Measurements from ENCODE around the gene PHACTR3. TPM values are rescaled to one million over a fixed set of nuclear protein-coding genes. Genes with fewer than 3 reads are reported as not detected.

PHACTR3 gene
- total and polyA plus RNA-seq, 2 of the 8 experiments (the other 6 are each of a cell fraction or from before 2014, with no cell fraction given) = 0.05 to 0.13 TPM

DNA sequence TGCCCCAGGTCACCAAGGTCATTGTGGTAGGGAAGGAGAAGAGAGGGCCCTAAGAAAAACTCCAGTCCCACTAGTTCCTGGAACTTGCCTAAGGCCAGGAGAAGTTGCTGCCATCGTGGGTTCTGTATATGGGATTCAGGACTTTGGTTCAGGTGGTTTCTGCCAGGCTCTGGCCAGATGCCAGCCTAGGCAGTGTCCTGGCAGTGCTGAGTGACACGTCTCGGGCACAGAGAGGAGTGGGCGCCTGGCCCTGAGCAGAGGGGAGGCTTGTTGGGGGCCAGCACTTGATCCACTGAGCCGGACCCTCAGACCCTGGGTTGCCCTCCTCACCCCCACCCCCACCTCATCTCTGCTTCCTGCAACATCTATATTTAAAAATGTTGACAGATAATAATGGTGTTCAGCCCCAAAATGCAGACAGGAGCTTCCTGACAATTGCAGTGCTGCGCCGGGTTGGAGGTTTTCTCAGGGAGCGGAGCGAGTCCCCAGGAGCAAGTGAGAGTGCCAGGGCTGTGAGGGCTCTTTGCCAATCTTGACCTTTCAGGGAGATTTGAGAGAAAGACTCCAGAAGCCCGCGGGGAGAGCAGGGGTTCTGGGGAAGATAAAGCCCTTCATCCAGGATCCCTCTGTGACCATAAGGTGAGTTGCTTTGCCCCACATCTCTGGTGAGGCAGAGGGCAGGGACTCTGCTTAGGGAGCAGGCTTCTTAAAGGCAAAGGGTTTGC lies 71.9 kb downstream of the PHACTR3 start:
- H3K4me2 ChIP-seq (ENCODE audit: insufficient read depth in 1 of 2, low read depth in 2 of 2, low read length in 2 of 2) = no peak overlapping the region
- no peak overlapping the region for H4K91ac ChIP-seq (replicated peaks; ENCODE audit: insufficient read length, low read length)
- no peak overlapping the region for H3K9ac ChIP-seq (replicated peaks in 1 of 4; ENCODE audit: extremely low read depth in 1 of 4, low read depth in 3 of 4, low read length in 3 of 4)
- H2AK5ac ChIP-seq (ENCODE audit: low read depth, low read length) = no peak overlapping the region
- ChIA-PET CTCF (ENCODE audit: partially characterized antibody) (no interaction called here), POLR2A (ENCODE audit: partially characterized antibody) (no interaction called here)
- no peaks in the 10 kb centered on the region for H3K36me3 ChIP-seq (ENCODE audit: control insufficient read depth in 2 of 4, insufficient read depth in 4 of 4, low read length in 3 of 4)
- no peak overlapping the region for H2AFZ ChIP-seq (ENCODE audit: low read length)
- no peak for DNase-seq (ENCODE audit: low read depth in 1 of 2, low spot score in 2 of 2)
- no peaks in the 10 kb centered on the region for H3K79me1 ChIP-seq (ENCODE audit: low read depth, low read length)
- no peak overlapping the region for H3K56ac ChIP-seq (replicated peaks; ENCODE audit: insufficient read length, low read depth, low read length)
- no peaks in the 10 kb centered on the region for H4K20me1 ChIP-seq (replicated peaks in 1 of 2; ENCODE audit: control insufficient read depth in 1 of 2, insufficient read depth in 2 of 2, low read length in 2 of 2)
- no peak overlapping the region for H2BK12ac ChIP-seq (ENCODE audit: low read depth, low read length)
- no peaks in the 10 kb centered on the region for H3K4me1 ChIP-seq (replicated peaks in 1 of 4; ENCODE audit: control insufficient read depth in 3 of 4, insufficient read depth in 4 of 4, low read length in 3 of 4)
- H4K5ac ChIP-seq (ENCODE audit: insufficient read length, low read depth, low read length) = no peak overlapping the region
- H3K23me2 ChIP-seq (ENCODE audit: low read depth, low read length) = no peaks in the 10 kb centered on the region
- H3K27ac ChIP-seq (ENCODE audit: low read depth, low read length) = no peak overlapping the region
- no peak overlapping the region for H3K14ac ChIP-seq (ENCODE audit: insufficient read length)
- no peak overlapping the region for H2BK120ac ChIP-seq (replicated peaks; ENCODE audit: low read depth, low read length)
- no peak overlapping the region for H3K4me3 ChIP-seq (ENCODE audit: extremely low read depth in 1 of 4, insufficient read depth in 2 of 4, low read depth in 3 of 4, low read length in 4 of 4)
- no peak overlapping the region for H3K4ac ChIP-seq (replicated peaks; ENCODE audit: insufficient read length, low read depth, low read length)
- H2BK5ac ChIP-seq (ENCODE audit: low read depth, low read length) = no peak overlapping the region
- WGBS, 2 experiments (ENCODE audit: extremely low coverage in 1 of 2, insufficient coverage in 1 of 2, insufficient read length in 1 of 2, insufficient replicate concordance in 2 of 2, low coverage in 1 of 2, low lambda C conversion rate in 2 of 2, missing lambda C conversion rate in 1 of 2) = 87% methylated on average over 11 of the region's 11 CpGs; no CpG with 5 or more reads in 1 of the 2 experiments
- H2BK20ac ChIP-seq (ENCODE audit: low read length) = no peak overlapping the region
- no peak overlapping the region for H2BK15ac ChIP-seq (ENCODE audit: low read length)
- no peaks in the 10 kb centered on the region for H3K79me2 ChIP-seq (ENCODE audit: control insufficient read depth in 1 of 2, insufficient read depth in 2 of 2, low read length in 2 of 2)
- no peaks in the 10 kb centered on the region for H3K27me3 ChIP-seq (replicated peaks in 1 of 4; ENCODE audit: control insufficient read depth in 3 of 4, extremely low read depth in 1 of 4, insufficient read depth in 3 of 4, low read length in 3 of 4)
- FAIRE-seq = no peak
- peaks cover 85 to 97% of the 10 kb centered on the region in 2 experiments for H3K9me3 ChIP-seq (ENCODE audit: insufficient read depth in 2 of 2, low read depth in 1 of 2, low read length in 1 of 2)
- no peak overlapping the region for H3K18ac ChIP-seq (ENCODE audit: extremely low read depth, low read length)
- no peak overlapping the region for H4K8ac ChIP-seq (ENCODE audit: extremely low read depth, insufficient read depth, low read length)
- H3K23ac ChIP-seq (ENCODE audit: insufficient read length) = no peak overlapping the region
- TF ChIP-seq CBX8 (IDR thresholded peaks at IDR 0.05; ENCODE audit: borderline replicate concordance, low read depth, low read length) (no peak), EGR1 (IDR thresholded peaks at IDR 0.05; ENCODE audit: borderline replicate concordance, low read depth, low read length) (no peak), SIX5 (IDR thresholded peaks at IDR 0.05; ENCODE audit: low read depth, low read length) (no peak), SP1 (IDR thresholded peaks at IDR 0.05; ENCODE audit: low read depth, low read length) (no peak), FOSL1 (IDR thresholded peaks at IDR 0.05; ENCODE audit: insufficient read depth, low read depth, low read length) (no peak), SRF (IDR thresholded peaks at IDR 0.05; ENCODE audit: low read depth, low read length) (no peak), CEBPB (IDR thresholded peaks at IDR 0.05; ENCODE audit: low read depth, low read length) (no peak), KDM1A (IDR thresholded peaks at IDR 0.05; ENCODE audit: borderline replicate concordance, low read length) (no peak), KDM4A (IDR thresholded peaks at IDR 0.05; ENCODE audit: low read depth, low read length, severe bottlenecking) (no peak), EZH2 (IDR thresholded peaks at IDR 0.05; ENCODE audit: low read depth, low read length, severe bottlenecking) (no peak), JUN (IDR thresholded peaks at IDR 0.05; ENCODE audit: low read depth, low read length) (no peak), KDM5A (IDR thresholded peaks at IDR 0.05; ENCODE audit: low read length) (no peak), CTBP2 (IDR thresholded peaks at IDR 0.05; ENCODE audit: borderline replicate concordance, insufficient read depth, insufficient read length, low read length) (no peak), HDAC6 (IDR thresholded peaks at IDR 0.05; ENCODE audit: low read depth, low read length) (no peak), TAF1 (IDR thresholded peaks at IDR 0.05; ENCODE audit: low read depth, low read length) (no peak)
